ENCODE results near the gene HPS3. TPM values are rescaled to one million over a fixed set of nuclear protein-coding genes. Genes with fewer than 3 reads are reported as not detected.

HPS3 gene
- polyA plus RNA-seq, 1 experiment, result 14.6 TPM

GRCh38 chr3:149153402-149153801 lies 24.0 kb downstream of the HPS3 start:
- TF ChIP-seq CTCF (IDR thresholded peaks at IDR 0.05; ENCODE audit: insufficient read depth, low read depth, low read length), result no peak
- Histone ChIP-seq H3K36me3 (ENCODE audit: control insufficient read depth, insufficient read depth, low read length) (0 out of 2 replicates have a peak, but pooled peaks cover 2% of the 10 kb centered on the region), H3K27me3 (ENCODE audit: control insufficient read depth, insufficient read depth, low read length) (no peaks in the 10 kb centered on the region), H3K4me3 (ENCODE audit: low read depth, low read length) (no peak overlapping the region)
- no peak for DNase-seq (ENCODE audit: low read depth)
- POLR2A ChIA-PET, result no interaction called here
- CTCF ChIA-PET, result interaction anchor here (2.9 kb wide), 1 partner anchor 33 kb away, joined by 10 read pairs; no protein-coding TSS in a partner anchor

DNA sequence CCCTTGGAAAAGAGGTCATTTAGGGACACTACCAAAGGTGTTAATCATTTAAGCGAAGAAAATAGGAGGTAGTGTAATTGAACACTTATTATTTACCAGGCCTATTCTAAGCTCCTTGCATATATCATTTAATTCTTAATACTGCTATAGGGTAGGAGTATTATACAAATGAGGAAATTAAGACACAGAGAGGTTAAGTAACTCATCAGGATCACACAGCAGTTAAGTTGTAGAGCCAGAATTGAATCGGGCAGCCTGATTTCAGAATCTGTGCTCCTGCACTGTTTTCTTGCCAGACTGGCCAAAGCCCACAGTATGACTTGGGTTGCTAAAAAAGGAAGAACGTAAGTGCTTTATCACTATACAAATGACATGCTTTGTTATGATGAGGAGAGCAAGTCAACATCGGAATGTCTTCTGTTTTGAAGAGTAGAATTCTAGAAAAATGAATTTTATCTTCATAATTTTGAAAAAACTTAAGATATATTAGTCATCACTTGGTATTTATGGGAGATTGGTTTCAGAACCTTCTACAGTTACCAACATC lies 31.4 kb downstream of the HPS3 start:
- Histone ChIP-seq H3K27me3 (ENCODE audit: control insufficient read depth, insufficient read depth, low read length) (no peaks in the 10 kb centered on the region), H3K36me3 (ENCODE audit: control insufficient read depth, insufficient read depth, low read length) (peaks cover 12% of the 10 kb centered on the region), H3K4me3 (ENCODE audit: low read depth, low read length) (no peak overlapping the region)
- DNase-seq (ENCODE audit: low read depth), result no peak
- ChIA-PET POLR2A (no interaction called here), CTCF (interaction anchor here (1.0 to 1.9 kb wide), 3 partner anchors 26 to 113 kb away, joined by 3 to 4 read pairs (median 3); no protein-coding TSS in a partner anchor)
- TF ChIP-seq CTCF (IDR thresholded peaks at IDR 0.05; ENCODE audit: insufficient read depth, low read depth, low read length), result no peak

GRCh38 chr3:149162007-149162406 lies 32.6 kb downstream of the HPS3 start:
- TF ChIP-seq CTCF (IDR thresholded peaks at IDR 0.05; ENCODE audit: insufficient read depth, low read depth, low read length), result no peak
- peaks cover 12% of the 10 kb centered on the region for H3K36me3 ChIP-seq (ENCODE audit: control insufficient read depth, insufficient read depth, low read length)
- H3K27me3 ChIP-seq (ENCODE audit: control insufficient read depth, insufficient read depth, low read length), result no peaks in the 10 kb centered on the region
- no peak overlapping the region for H3K4me3 ChIP-seq (ENCODE audit: low read depth, low read length)
- no peak for DNase-seq (ENCODE audit: low read depth)
- POLR2A ChIA-PET, result no interaction called here
- CTCF ChIA-PET, result no interaction called here

DNA sequence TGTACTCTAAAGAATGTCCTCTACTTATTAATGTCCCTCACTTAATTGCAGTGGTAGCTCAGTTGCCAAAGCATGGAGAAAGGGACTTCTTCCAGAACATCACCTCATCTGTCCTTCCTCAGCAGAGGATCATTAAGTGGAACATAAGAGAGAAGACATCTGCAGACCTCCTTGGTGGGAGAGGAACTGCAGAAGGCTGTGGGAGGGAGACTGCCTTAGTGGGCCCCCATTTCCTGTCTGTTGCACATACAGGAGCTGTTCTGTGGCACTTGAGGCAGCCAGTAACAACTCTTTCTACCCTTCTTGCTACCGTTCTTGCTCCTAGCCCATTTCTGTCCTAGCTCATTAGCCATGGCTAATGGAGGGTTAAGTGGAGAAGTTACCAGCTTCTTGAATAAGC lies 33.6 kb downstream of the HPS3 start:
- CTCF ChIA-PET, result no interaction called here
- no peak for DNase-seq (ENCODE audit: low read depth)

DNA sequence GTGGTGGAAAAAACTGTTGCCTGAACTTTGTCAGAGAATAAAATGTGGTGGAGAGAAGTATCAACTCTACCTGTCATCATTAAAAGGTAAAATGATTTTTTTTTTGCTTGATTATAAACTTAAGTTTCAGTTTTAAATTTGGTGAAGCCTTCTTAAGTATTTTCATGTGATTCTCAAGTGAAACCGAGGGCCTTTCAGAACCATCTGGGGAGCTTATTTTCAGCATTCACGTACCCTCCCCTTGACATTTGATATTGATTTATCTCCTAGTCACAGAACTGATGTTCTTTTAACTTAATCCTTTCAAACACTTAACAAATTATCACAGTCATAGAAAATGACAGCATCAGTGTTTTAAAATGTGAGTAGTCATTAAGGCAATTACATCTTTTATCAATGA lies 38.5 kb downstream of the HPS3 start:
- ChIA-PET CTCF (interaction anchor here (0.8 kb wide), 1 partner anchor 46 kb away, joined by 3 read pairs; no protein-coding TSS in a partner anchor), POLR2A (no interaction called here)
- H3K36me3 ChIP-seq (ENCODE audit: control insufficient read depth, insufficient read depth, low read length), result peaks cover 4% of the 10 kb centered on the region; the same call in 1 of the 2 replicates

More for the DNA sequence above, 33.6 kb downstream of the HPS3 start:
- POLR2A ChIA-PET, result no interaction called here
- Histone ChIP-seq H3K27me3 (ENCODE audit: control insufficient read depth, insufficient read depth, low read length) (no peaks in the 10 kb centered on the region), H3K4me3 (ENCODE audit: low read depth, low read length) (no peak overlapping the region), H3K36me3 (ENCODE audit: control insufficient read depth, insufficient read depth, low read length) (peaks cover 10% of the 10 kb centered on the region)
- TF ChIP-seq CTCF (IDR thresholded peaks at IDR 0.05; ENCODE audit: insufficient read depth, low read depth, low read length), result no peak

More for the DNA sequence above, 38.5 kb downstream of the HPS3 start:
- no peak overlapping the region for H3K4me3 ChIP-seq (ENCODE audit: low read depth, low read length)
- no peak for DNase-seq (ENCODE audit: low read depth)
- no peaks in the 10 kb centered on the region for H3K27me3 ChIP-seq (ENCODE audit: control insufficient read depth, insufficient read depth, low read length)
- TF ChIP-seq CTCF (IDR thresholded peaks at IDR 0.05; ENCODE audit: insufficient read depth, low read depth, low read length), result no peak

All from BJ (cell line).